ENCODE measurements around the gene KRTAP10-7. TPM values are rescaled to one million over a fixed set of nuclear protein-coding genes. Genes with fewer than 3 reads are reported as not detected.
"Not testable (repeated sequence)": the region's sequence is repeated elsewhere in the genome, so short reads cannot be mapped to it uniquely, and the experiment has no call there.

Gene KRTAP10-7
- total RNA-seq, 1 donor from 2014 or later: not detected

GRCh38 chr21:44612029-44612486, 11.7 kb downstream of the KRTAP10-7 start, which contains the start of gene KRTAP10-8:
TSS of gene KRTAP10-8 (plus strand) at chr21:44612079. CDS start at chr21:44612101, 22 bp downstream.
- no peak for DNase-seq (ENCODE audit: low spot score)

GRCh38 chr21:44612669-44613229, 12.4 kb downstream of the KRTAP10-7 start:
- no peak for DNase-seq (ENCODE audit: low spot score)

- peak; percentile 36 for DNase-seq (ENCODE audit: low spot score)
Observed at GRCh38 chr21:44613386-44614155, 13.2 kb downstream of the KRTAP10-7 start.

GRCh38 chr21:44614161-44614631, 13.8 kb downstream of the KRTAP10-7 start:
- no peak for DNase-seq (ENCODE audit: low spot score)

GRCh38 chr21:44614961-44615391, 14.6 kb downstream of the KRTAP10-7 start:
- no peak for DNase-seq (ENCODE audit: low spot score)

- DNase-seq (ENCODE audit: low spot score): no peak
Observed at GRCh38 chr21:44615466-44615865, 15.1 kb downstream of the KRTAP10-7 start.

- DNase-seq (ENCODE audit: low spot score): peak; percentile 34
Observed at GRCh38 chr21:44615911-44616590, 15.7 kb downstream of the KRTAP10-7 start.

GRCh38 chr21:44616591-44616926, 16.2 kb downstream of the KRTAP10-7 start:
- peak; percentile 36 for DNase-seq (ENCODE audit: low spot score)

GRCh38 chr21:44617071-44617501, 16.7 kb downstream of the KRTAP10-7 start:
- no peak for DNase-seq (ENCODE audit: low spot score)

- no peak for DNase-seq (ENCODE audit: low spot score)
Observed at GRCh38 chr21:44618504-44618903, 18.1 kb downstream of the KRTAP10-7 start.

- no peak for DNase-seq (ENCODE audit: low spot score)
Observed at GRCh38 chr21:44618909-44619308, 18.5 kb downstream of the KRTAP10-7 start.

- DNase-seq (ENCODE audit: low spot score): no peak
Observed at GRCh38 chr21:44619886-44620285, 19.5 kb downstream of the KRTAP10-7 start.

- DNase-seq (ENCODE audit: low spot score): no peak
Observed at GRCh38 chr21:44623575-44623974, 23.2 kb downstream of the KRTAP10-7 start.

- no peak for DNase-seq (ENCODE audit: low spot score)
Observed at GRCh38 chr21:44625756-44626155, 25.4 kb downstream of the KRTAP10-7 start.

GRCh38 chr21:44626262-44626661, 25.9 kb downstream of the KRTAP10-7 start:
- no peak for DNase-seq (ENCODE audit: low spot score)

- no peak for DNase-seq (ENCODE audit: low spot score)
Observed at GRCh38 chr21:44626673-44627143, 26.3 kb downstream of the KRTAP10-7 start, which contains the start of gene KRTAP10-9. TSS of gene KRTAP10-9 (plus strand) at chr21:44627093. CDS start at chr21:44627172, 79 bp downstream.

- DNase-seq (ENCODE audit: low spot score): not testable (repeated sequence)
Observed at GRCh38 chr21:44627181-44627822, 26.9 kb downstream of the KRTAP10-7 start.

- DNase-seq (ENCODE audit: low spot score): peak; percentile 39
Observed at GRCh38 chr21:44627831-44628233, 27.4 kb downstream of the KRTAP10-7 start.

GRCh38 chr21:44628707-44629391, 28.5 kb downstream of the KRTAP10-7 start:
- DNase-seq (ENCODE audit: low spot score): no peak

GRCh38 chr21:44630440-44630839, 30.0 kb downstream of the KRTAP10-7 start:
- no peak for DNase-seq (ENCODE audit: low spot score)

- no peak for DNase-seq (ENCODE audit: low spot score)
Observed at GRCh38 chr21:44632067-44632466, 31.7 kb downstream of the KRTAP10-7 start.

Data from ureter (tissue), 1 donor.